Measurements from ENCODE around the gene RRP1. TPM values are rescaled to one million over a fixed set of nuclear protein-coding genes. Genes with fewer than 3 reads are reported as not detected.

The RRP1 gene
- polyA plus RNA-seq, 1 of the 3 experiments (the other 2 are of a cell fraction), result 22.7 TPM

- no peak for DNase-seq
- Histone ChIP-seq H4K20me1 (ENCODE audit: insufficient read depth) (no peaks in the 10 kb centered on the region), H3K4me1 (ENCODE audit: control insufficient read depth in 1 of 2, insufficient read depth in 2 of 2, low read depth in 1 of 2, low read length in 1 of 2) (no peaks in the 10 kb centered on the region; a peak in 1 of 4 replicates), H3K9me3 (no peaks in the 10 kb centered on the region), H3K36me3 (replicated peaks in 1 of 2; ENCODE audit: control insufficient read depth in 1 of 2, insufficient read depth in 2 of 2, low read length in 1 of 2) (peaks cover 0 to 40% of the 10 kb centered on the region in 2 experiments), H3F3A (replicated peaks; ENCODE audit: insufficient read depth) (no peaks in the 10 kb centered on the region), H3K27me3 (ENCODE audit: insufficient read depth) (no peaks in the 10 kb centered on the region), H3K4me3 (ENCODE audit: low read depth in 2 of 2, low read length in 1 of 2) (no peak overlapping the region), H2AFZ (ENCODE audit: low read depth) (no peak overlapping the region), H3K4me2 (no peak overlapping the region), H3K27ac (ENCODE audit: low read depth in 2 of 2, low read length in 1 of 2) (no peak overlapping the region), H3K9me2 (no peaks in the 10 kb centered on the region), H3K79me2 (ENCODE audit: insufficient read depth) (no peaks in the 10 kb centered on the region), H3K9ac (no peak overlapping the region)
- ChIA-PET CTCF (no interaction called here), POLR2A (no interaction called here)
- WGBS (ENCODE audit: low lambda C conversion rate), result 96% methylated on average over 14 of the region's 14 CpGs
- TF ChIP-seq GABPA (IDR thresholded peaks at IDR 0.05; ENCODE audit: low read depth), result no peak
- TF ChIP-seq MAX (IDR thresholded peaks at IDR 0.05; ENCODE audit: low read depth), result no peak
- no peak for TF ChIP-seq TCF12 (IDR thresholded peaks at IDR 0.05)
- TF ChIP-seq ELF1 (IDR thresholded peaks at IDR 0.05), result no peak
- TF ChIP-seq SMC3 (IDR thresholded peaks at IDR 0.05; ENCODE audit: low read depth, low read length), result no peak
- no peak for TF ChIP-seq RCOR1 (IDR thresholded peaks at IDR 0.05; ENCODE audit: low read length)
- TF ChIP-seq FOXJ3 (CRISPR knock-in tag; IDR thresholded peaks at IDR 0.05), result no peak
- no peak for TF ChIP-seq SIN3A (IDR thresholded peaks at IDR 0.05; ENCODE audit: borderline replicate concordance, low read depth, low read length)
Observed at GRCh38 chr21:43805275-43805800, 16.0 kb downstream of the RRP1 start.

- Histone ChIP-seq H3K4me1 (ENCODE audit: control insufficient read depth in 1 of 2, insufficient read depth in 2 of 2, low read depth in 1 of 2, low read length in 1 of 2) (peaks cover 0 to 6% of the 10 kb centered on the region in 2 experiments; a peak in 1 of 4 replicates), H3K9me3 (no peaks in the 10 kb centered on the region), H3F3A (replicated peaks; ENCODE audit: insufficient read depth) (no peaks in the 10 kb centered on the region), H3K79me2 (ENCODE audit: insufficient read depth) (no peaks in the 10 kb centered on the region), H2AFZ (ENCODE audit: low read depth) (no peak overlapping the region), H3K27me3 (ENCODE audit: insufficient read depth) (no peaks in the 10 kb centered on the region), H3K27ac (ENCODE audit: low read depth in 2 of 2, low read length in 1 of 2) (no peak overlapping the region), H3K4me3 (ENCODE audit: low read depth in 2 of 2, low read length in 1 of 2) (no peak overlapping the region), H3K9me2 (no peaks in the 10 kb centered on the region), H3K9ac (no peak overlapping the region), H3K4me2 (no peak overlapping the region), H4K20me1 (ENCODE audit: insufficient read depth) (no peaks in the 10 kb centered on the region), H3K36me3 (replicated peaks in 1 of 2; ENCODE audit: control insufficient read depth in 1 of 2, insufficient read depth in 2 of 2, low read length in 1 of 2) (peaks cover 0 to 31% of the 10 kb centered on the region in 2 experiments)
- no peak for TF ChIP-seq USF2 (IDR thresholded peaks at IDR 0.05; ENCODE audit: borderline replicate concordance, low read depth, low read length)
- no peak for TF ChIP-seq PBX3 (IDR thresholded peaks at IDR 0.05)
- ChIA-PET CTCF (interaction anchor here (3.0 kb wide), 1 partner anchor 169 kb away, joined by 20 read pairs; no protein-coding TSS in a partner anchor), POLR2A (interaction anchor here (1.3 kb wide), 1 partner anchor 16 kb away, joined by 3 read pairs; no protein-coding TSS in a partner anchor)
- DNase-seq, result no peak
- 89% methylated on average over 19 of the region's 21 CpGs for WGBS (ENCODE audit: low lambda C conversion rate)
Observed at GRCh38 chr21:43806017-43806710, 16.8 kb downstream of the RRP1 start.
